ENCODE data around the gene PCDHA1.

DNA sequence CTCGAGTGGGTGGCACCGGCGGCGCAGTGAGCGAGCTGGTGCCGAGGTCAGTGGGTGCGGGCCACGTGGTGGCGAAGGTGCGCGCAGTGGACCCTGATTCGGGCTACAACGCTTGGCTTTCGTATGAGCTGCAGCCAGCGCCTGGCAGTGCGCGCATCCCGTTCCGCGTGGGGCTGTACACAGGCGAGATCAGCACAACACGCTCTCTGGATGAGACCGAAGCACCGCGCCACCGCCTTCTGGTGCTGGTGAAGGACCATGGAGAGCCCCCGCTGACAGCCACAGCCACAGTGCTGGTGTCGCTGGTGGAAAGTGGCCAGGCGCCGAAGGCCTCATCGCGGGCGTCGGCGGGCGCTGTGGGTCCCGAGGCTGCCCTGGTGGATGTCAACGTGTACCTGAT lies 37.5 kb downstream of the PCDHA1 start:
- no peak for TF ChIP-seq MYC (IDR thresholded peaks at IDR 0.05; ENCODE audit: low read depth, low read length)
- TF ChIP-seq, protein P1, sequence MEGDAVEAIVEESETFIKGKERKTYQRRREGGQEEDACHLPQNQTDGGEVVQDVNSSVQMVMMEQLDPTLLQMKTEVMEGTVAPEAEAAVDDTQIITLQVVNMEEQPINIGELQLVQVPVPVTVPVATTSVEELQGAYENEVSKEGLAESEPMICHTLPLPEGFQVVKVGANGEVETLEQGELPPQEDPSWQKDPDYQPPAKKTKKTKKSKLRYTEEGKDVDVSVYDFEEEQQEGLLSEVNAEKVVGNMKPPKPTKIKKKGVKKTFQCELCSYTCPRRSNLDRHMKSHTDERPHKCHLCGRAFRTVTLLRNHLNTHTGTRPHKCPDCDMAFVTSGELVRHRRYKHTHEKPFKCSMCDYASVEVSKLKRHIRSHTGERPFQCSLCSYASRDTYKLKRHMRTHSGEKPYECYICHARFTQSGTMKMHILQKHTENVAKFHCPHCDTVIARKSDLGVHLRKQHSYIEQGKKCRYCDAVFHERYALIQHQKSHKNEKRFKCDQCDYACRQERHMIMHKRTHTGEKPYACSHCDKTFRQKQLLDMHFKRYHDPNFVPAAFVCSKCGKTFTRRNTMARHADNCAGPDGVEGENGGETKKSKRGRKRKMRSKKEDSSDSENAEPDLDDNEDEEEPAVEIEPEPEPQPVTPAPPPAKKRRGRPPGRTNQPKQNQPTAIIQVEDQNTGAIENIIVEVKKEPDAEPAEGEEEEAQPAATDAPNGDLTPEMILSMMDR (IDR thresholded peaks at IDR 0.05; ENCODE audit: extremely low read depth in 1 of 2, insufficient read depth in 1 of 2, low read depth in 1 of 2, low read length in 2 of 2) = no peak
- TF ChIP-seq EZH2 (IDR thresholded peaks at IDR 0.05; ENCODE audit: borderline replicate concordance, low read depth, low read length, severe bottlenecking) = no peak
- TF ChIP-seq POLR2A (IDR thresholded peaks at IDR 0.05; ENCODE audit: low read depth, low read length) = no peak
- no peak for TF ChIP-seq POLR2AphosphoS5 (IDR thresholded peaks at IDR 0.05; ENCODE audit: insufficient read depth, low read depth, low read length)
- TF ChIP-seq, protein P2, sequence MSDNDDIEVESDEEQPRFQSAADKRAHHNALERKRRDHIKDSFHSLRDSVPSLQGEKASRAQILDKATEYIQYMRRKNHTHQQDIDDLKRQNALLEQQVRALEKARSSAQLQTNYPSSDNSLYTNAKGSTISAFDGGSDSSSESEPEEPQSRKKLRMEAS (IDR thresholded peaks at IDR 0.05; ENCODE audit: insufficient read depth, insufficient read length) = no peak
- TF ChIP-seq JUN (IDR thresholded peaks at IDR 0.05; ENCODE audit: borderline replicate concordance, insufficient read depth, insufficient read length, low read depth) = no peak
